ENCODE data around the gene TWIST2. TPM values are rescaled to one million over a fixed set of nuclear protein-coding genes. Genes with fewer than 3 reads are reported as not detected.

TWIST2 gene
- total and polyA plus RNA-seq, 10 of the 15 experiments (the other 5 are each of a cell fraction or from before 2014, with no cell fraction given), result not detected

GRCh38 chr2:238926761-238927611 is 79.1 kb downstream of the TWIST2 start:
- RAD21 ChIA-PET (ENCODE audit: unreplicated experiment), result no interaction called here
- no peak for DNase-seq (ENCODE audit: low read depth, low spot score)

More at GRCh38 chr2:238926761-238927611, 79.1 kb downstream of the TWIST2 start:
- in situ Hi-C loops (cut with MboI) (no loop called here), intact Hi-C loops (cut with micrococcal nuclease; ENCODE audit: unreplicated experiment) (no loop called here)
- FAIRE-seq, result no peak
- ChIA-PET SMC1A (ENCODE audit: uncharacterized antibody, unreplicated experiment) (no interaction called here), POLR2A (no interaction called here), CTCF (no interaction called here)
- 34% methylated on average over 24 of the region's 24 CpGs for WGBS (ENCODE audit: insufficient coverage, insufficient replicate concordance, low lambda C conversion rate, missing lambda C conversion rate)
- no peak overlapping the region for H3K9ac ChIP-seq (ENCODE audit: control insufficient read depth, insufficient read depth, low read length)
- no peaks in the 10 kb centered on the region for H3K79me2 ChIP-seq (ENCODE audit: control insufficient read depth, insufficient read depth, low read length)
- H3K27me3 ChIP-seq (replicated peaks in 1 of 2; ENCODE audit: control insufficient read depth in 2 of 2, insufficient read depth in 2 of 2, low read length in 1 of 2), result peaks cover 2 to 6% of the 10 kb centered on the region in 2 experiments; a peak in 2 of 4 replicates
- no peak overlapping the region for H3K4me2 ChIP-seq (ENCODE audit: control insufficient read depth, insufficient read depth)
- no peaks in the 10 kb centered on the region for H3K9me3 ChIP-seq (replicated peaks; ENCODE audit: control insufficient read depth, insufficient read depth, low read length)
- H2AFZ ChIP-seq (ENCODE audit: control insufficient read depth, low read depth, low read length), result no peak overlapping the region
- no peak for ATAC-seq
- H3K4me1 ChIP-seq (ENCODE audit: control insufficient read depth, insufficient read depth, low read length), result no peaks in the 10 kb centered on the region
- no peak for TF ChIP-seq IKZF2 (IDR thresholded peaks at IDR 0.05)
- TF ChIP-seq PAX5 (IDR thresholded peaks at IDR 0.05; ENCODE audit: borderline replicate concordance, low read depth, low read length), result no peak
- no peak for TF ChIP-seq STAT1 (conservative IDR thresholded peaks at IDR 0.05)
- TF ChIP-seq NFYB (IDR thresholded peaks at IDR 0.05; ENCODE audit: insufficient read depth, low read depth, low read length), result no peak
- TF ChIP-seq DPF2 (IDR thresholded peaks at IDR 0.05), result no peak
- no peak for TF ChIP-seq RELB (IDR thresholded peaks at IDR 0.05; ENCODE audit: low read depth)
- no peak for TF ChIP-seq IRF4 (IDR thresholded peaks at IDR 0.05; ENCODE audit: low read depth, low read length)
- no peak for TF ChIP-seq RELA (IDR thresholded peaks at IDR 0.05; ENCODE audit: borderline replicate concordance, partially characterized antibody)
- TF ChIP-seq ZNF592 (IDR thresholded peaks at IDR 0.05), result no peak
- H3K4me3 ChIP-seq, result no peak overlapping the region
- no TSS peak for BruUV-seq (replicated peaks)
- H3K27ac ChIP-seq (ENCODE audit: control insufficient read depth, insufficient read depth), result no peak overlapping the region
- no peaks in the 10 kb centered on the region for H4K20me1 ChIP-seq (ENCODE audit: control insufficient read depth, insufficient read depth)
- H3K36me3 ChIP-seq (ENCODE audit: control insufficient read depth in 2 of 2, insufficient read depth in 2 of 2, low read length in 1 of 2), result no peaks in the 10 kb centered on the region
